AG04450 (cell line): ENCODE measurements around the gene PHF19. TPM values are rescaled to one million over a fixed set of nuclear protein-coding genes. Genes with fewer than 3 reads are reported as not detected.

Experiments
- CTCF ChIA-PET: fragments of 300-600, 350-600 bp; formaldehyde crosslinking; extraction: SDS; loops from one replicate; lab custom pipeline; 2022; ENCODE audit warnings: antibody characterized with exemption, inconsistent platforms; lab: Charles Lee
- POLR2A ChIA-PET: fragments of 350-600 bp; formaldehyde crosslinking; extraction: SDS; loops from one replicate; lab custom pipeline; 2021; ENCODE audit warnings: antibody characterized with exemption, inconsistent platforms; lab: Yijun Ruan, JAX
- DNase-seq: peaks from one replicate; pipeline ENCODE4 v3.0.0-alpha.2; 2011; ENCODE audit warnings: low read depth, low spot score
- H3K27ac ChIP-seq: one replicate; pipeline ENCODE4 v1.5.1; 2012; ENCODE audit warnings: low read depth, low read length, control low read depth
- H3K27me3 ChIP-seq: one replicate; pipeline ENCODE4 v1.6.0; 2012; ENCODE audit warnings: low read length; ENCODE audit not compliant: control insufficient read depth, insufficient read depth
- H3K4me3 ChIP-seq: 2 replicates; pipeline ENCODE4 v1.5.1; 2011; ENCODE audit warnings: mild to moderate bottlenecking, low read depth, low read length, control low read depth
- H3K9me3 ChIP-seq: 2 replicates; pipeline ENCODE4 v1.5.1; 2012; ENCODE audit warnings: low read length; ENCODE audit not compliant: control insufficient read depth, insufficient read depth
- polyA plus RNA-seq: library from polyadenylated mRNA; depleted of rRNA; stranded (reverse); fragments of >200 nt; gene quantifications from 2 replicates; pipeline ENCODE4 v1.2.3, GENCODE V29; 2011
- TF ChIP-seq, protein P1 (sequence below): IDR thresholded peaks from 2 replicates; pipeline ENCODE4 v1.5.1; 2011; ENCODE audit warnings: low read depth, low read length, control low read depth, inconsistent platforms

Gene PHF19
- polyA plus RNA-seq, 1 experiment = 20.4 TPM

DNA sequence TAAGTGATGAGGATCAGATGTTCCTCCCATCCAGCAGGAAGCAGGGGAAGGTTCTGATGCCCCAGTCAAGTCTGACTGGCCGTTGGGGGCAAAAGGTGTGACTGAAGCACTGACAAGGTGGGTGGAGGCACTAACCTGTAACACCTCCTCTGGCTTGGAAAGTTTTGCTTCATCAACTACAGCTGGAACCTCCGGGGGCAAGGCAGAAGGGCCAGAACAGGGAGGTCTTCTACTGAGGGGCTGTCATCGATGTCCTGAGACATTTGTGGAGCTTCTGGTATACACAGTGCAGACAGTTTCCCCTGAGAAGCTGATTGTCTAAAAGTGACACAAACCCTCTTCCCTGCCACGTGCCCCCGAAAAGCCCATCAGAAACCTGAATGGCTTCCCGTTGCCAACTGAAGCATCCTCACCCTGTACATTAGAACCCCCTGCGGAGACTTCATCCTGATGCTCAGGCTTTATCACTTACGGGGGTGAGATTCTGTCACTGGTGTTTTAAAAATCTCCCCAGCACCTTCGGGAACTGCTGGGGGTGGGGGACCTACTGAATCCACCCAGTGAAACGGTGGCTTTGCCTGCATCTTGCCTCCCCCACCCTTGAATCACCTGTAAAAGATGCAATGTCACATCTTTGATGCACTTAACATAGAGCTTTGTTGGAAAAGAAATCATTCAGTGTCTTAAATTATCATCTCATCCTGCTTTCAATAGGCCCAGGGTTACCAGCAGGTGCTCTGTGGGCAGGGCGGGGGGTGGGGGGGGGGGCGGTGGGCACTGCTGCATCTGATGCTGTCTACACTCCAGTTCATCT is 25.0 kb upstream of the PHF19 start:
- H3K4me3 ChIP-seq = no peak overlapping the region
- DNase-seq = no peak
- TF ChIP-seq, protein P1, sequence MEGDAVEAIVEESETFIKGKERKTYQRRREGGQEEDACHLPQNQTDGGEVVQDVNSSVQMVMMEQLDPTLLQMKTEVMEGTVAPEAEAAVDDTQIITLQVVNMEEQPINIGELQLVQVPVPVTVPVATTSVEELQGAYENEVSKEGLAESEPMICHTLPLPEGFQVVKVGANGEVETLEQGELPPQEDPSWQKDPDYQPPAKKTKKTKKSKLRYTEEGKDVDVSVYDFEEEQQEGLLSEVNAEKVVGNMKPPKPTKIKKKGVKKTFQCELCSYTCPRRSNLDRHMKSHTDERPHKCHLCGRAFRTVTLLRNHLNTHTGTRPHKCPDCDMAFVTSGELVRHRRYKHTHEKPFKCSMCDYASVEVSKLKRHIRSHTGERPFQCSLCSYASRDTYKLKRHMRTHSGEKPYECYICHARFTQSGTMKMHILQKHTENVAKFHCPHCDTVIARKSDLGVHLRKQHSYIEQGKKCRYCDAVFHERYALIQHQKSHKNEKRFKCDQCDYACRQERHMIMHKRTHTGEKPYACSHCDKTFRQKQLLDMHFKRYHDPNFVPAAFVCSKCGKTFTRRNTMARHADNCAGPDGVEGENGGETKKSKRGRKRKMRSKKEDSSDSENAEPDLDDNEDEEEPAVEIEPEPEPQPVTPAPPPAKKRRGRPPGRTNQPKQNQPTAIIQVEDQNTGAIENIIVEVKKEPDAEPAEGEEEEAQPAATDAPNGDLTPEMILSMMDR = no peak
- H3K9me3 ChIP-seq = no peaks in the 10 kb centered on the region
- POLR2A ChIA-PET = no interaction called here
- no peak overlapping the region for H3K27ac ChIP-seq
- CTCF ChIA-PET = no interaction called here
- no peaks in the 10 kb centered on the region for H3K27me3 ChIP-seq

DNA sequence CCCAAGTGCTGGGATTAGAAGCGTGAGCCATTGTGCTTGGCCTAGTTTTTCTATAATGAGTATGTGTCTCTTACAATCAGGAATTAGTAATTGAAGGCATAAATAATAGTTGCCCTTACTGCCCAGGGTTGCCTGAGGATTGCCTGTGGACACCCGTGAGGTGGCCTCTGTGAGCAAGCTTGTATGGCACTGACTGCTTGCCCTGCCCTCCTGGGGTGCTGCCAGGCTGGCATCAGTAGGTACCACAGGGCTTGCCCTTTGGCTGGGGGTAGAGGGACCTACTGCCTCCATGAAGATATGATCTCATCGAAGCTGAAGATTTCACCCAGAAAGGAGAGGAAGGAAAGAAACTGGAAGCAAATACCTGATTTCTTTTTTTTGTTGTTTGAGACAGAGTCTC is 23.8 kb upstream of the PHF19 start:
- Histone ChIP-seq H3K9me3 (no peaks in the 10 kb centered on the region), H3K4me3 (no peak overlapping the region), H3K27me3 (no peaks in the 10 kb centered on the region), H3K27ac (no peak overlapping the region)
- TF ChIP-seq, protein P1 = no peak
- ChIA-PET CTCF (interaction anchor here (0.6 kb wide), 1 partner anchor 69 kb away, joined by 3 read pairs; no protein-coding TSS in a partner anchor), POLR2A (no interaction called here)
- DNase-seq = no peak

DNA sequence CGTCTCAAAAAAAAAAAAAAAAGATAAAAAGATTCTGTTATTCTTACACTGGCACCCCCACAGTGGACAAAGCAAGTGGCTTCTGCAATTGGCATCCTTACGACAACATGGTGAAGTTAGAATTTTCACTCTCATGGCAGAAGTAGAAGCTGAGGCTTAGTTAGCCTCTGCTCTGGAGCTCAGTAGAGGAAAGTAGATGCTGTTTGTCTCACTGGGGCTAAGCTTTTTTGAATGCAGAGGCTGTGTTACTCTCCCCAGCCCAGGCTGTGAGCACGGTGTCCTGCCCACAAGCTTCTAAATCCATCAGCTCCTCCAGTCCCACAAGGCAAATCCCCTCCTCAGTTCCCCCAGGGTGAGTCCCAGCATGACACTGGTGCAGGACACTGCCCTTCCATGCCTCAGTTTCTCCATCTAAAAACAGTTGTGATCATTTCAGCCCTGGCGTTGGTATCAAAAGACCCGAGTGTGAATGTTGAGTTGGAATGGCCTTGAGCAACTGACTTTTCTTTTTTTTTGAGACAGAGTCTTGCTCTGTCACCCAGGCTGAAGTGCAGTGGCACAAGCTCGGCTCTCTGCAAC is 22.6 kb upstream of the PHF19 start:
- DNase-seq = no peak
- Histone ChIP-seq H3K27ac (no peak overlapping the region), H3K4me3 (no peak overlapping the region), H3K9me3 (no peaks in the 10 kb centered on the region), H3K27me3 (no peaks in the 10 kb centered on the region)
- TF ChIP-seq, protein P1 = no peak
- POLR2A ChIA-PET = no interaction called here
- CTCF ChIA-PET = no interaction called here

DNA sequence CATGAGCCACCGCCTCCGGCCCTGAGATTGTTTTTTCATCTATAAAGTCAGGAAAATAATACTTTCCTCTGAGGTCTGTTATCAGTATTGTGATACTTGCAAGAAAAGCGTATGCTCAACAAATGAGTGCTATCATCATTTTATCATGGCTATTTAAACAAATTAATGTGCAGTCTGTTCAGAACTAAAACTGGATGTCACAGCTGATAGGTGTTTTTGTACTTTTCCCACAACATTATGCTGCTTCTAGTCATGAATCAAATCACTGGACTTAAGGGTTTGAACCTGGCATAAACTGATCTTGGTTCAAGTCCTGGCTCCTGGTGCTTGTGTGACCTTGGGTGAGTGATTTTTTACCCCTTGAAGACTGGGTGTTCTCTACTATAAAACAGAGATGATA is 21.4 kb upstream of the PHF19 start:
- ChIA-PET POLR2A (no interaction called here), CTCF (no interaction called here)

More for the DNA sequence above, 21.4 kb upstream of the PHF19 start:
- no peaks in the 10 kb centered on the region for H3K9me3 ChIP-seq
- no peaks in the 10 kb centered on the region for H3K27me3 ChIP-seq
- H3K4me3 ChIP-seq = no peak overlapping the region
- no peak for DNase-seq
- TF ChIP-seq, protein P1 = no peak
- no peak overlapping the region for H3K27ac ChIP-seq
